Mucosa of rectum (tissue), 2 donors: ENCODE measurements around the gene LRRC8C.

Experiments
- H3K27ac ChIP-seq, 2 donors: one replicate each; pipeline ENCODE4 v1.7.0; 2013; ENCODE audit warnings: inconsistent platforms in 2 of 2, low read depth in 2 of 2, low read length in 2 of 2
- H3K27me3 ChIP-seq, 2 donors: one replicate each; pipeline ENCODE4 v1.7.0; 2013; ENCODE audit warnings: low read length in 2 of 2; ENCODE audit not compliant: control insufficient read depth in 2 of 2, insufficient read depth in 2 of 2
- H3K36me3 ChIP-seq, 2 donors: one replicate each; pipeline ENCODE4 v1.7.0; 2013; ENCODE audit warnings: low read length in 2 of 2; ENCODE audit not compliant: control insufficient read depth in 2 of 2, insufficient read depth in 2 of 2
- H3K4me1 ChIP-seq, 2 donors: one replicate each; pipeline ENCODE4 v1.7.0; 2013; ENCODE audit warnings: low read length in 2 of 2, mild to moderate bottlenecking in 1 of 2; ENCODE audit not compliant: control insufficient read depth in 2 of 2, insufficient read depth in 2 of 2
- H3K4me3 ChIP-seq, 2 donors: one replicate each; pipeline ENCODE4 v1.7.0; 2013; ENCODE audit warnings: low read length in 2 of 2
- H3K9ac ChIP-seq, 2 donors: one replicate each; pipeline ENCODE4 v1.7.0; 2013; ENCODE audit warnings: low read length in 2 of 2, low read depth in 1 of 2, mild to moderate bottlenecking in 1 of 2
- H3K9me3 ChIP-seq, 2 donors: one replicate each; pipeline ENCODE4 v1.7.0; 2013; ENCODE audit warnings: low read length in 2 of 2; ENCODE audit not compliant: control insufficient read depth in 2 of 2
- donor health status: healthy.
- donor health status: Normal muscosa, but diverticular disease.

Gene LRRC8C

DNA sequence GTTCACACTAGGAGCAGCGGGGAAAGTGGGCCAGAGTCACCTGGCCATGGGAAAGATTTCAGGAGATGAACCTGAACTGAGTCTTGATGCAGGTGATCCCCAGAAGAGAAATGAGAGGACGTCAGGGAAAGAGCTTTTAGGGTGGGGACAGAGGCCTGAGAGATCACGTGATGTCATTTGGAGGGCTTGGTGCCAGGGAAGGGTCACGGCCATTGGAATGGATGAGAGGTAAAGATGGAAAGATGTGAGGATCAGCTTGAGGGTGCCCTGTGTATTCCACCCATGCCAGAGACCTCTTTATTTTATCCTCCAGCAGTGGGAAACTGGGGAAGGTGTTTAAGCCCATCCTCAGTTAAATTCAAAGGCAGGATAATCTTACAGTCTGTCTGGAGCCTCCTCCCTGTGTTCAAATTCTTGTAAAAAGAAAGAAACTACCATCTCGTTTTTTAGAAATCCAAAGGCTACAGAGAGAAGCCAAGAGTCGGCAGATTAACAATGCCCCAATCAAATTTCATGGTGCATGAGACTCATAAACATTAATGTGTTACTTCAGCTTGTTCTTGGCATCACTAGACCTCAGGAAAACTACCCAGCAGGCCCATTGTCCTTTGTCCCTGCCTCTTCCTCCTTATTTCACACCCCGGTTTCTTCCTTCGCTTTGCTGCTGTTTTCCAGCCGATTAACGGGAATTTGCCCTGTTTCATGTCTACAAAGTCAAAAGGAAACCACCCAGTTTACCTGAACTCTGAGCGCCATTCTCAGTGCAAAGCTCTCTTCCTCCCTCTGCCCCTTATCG is 94.8 kb downstream of the LRRC8C start:
- Histone ChIP-seq H3K36me3 (no peaks in the 10 kb centered on the region), H3K9me3 (no peaks in the 10 kb centered on the region), H3K27ac (no peak overlapping the region), H3K27me3 (no peaks in the 10 kb centered on the region), H3K4me1 (no peaks in the 10 kb centered on the region), H3K9ac (no peak overlapping the region), H3K4me3 (no peak overlapping the region)

- H3K4me1 ChIP-seq, result no peaks in the 10 kb centered on the region
- H3K9me3 ChIP-seq, result no peaks in the 10 kb centered on the region
- H3K36me3 ChIP-seq, result no peaks in the 10 kb centered on the region
- no peak overlapping the region for H3K27ac ChIP-seq
- H3K27me3 ChIP-seq, result no peaks in the 10 kb centered on the region
- no peak overlapping the region for H3K9ac ChIP-seq
- H3K4me3 ChIP-seq, result no peak overlapping the region
Observed at GRCh38 chr1:89728381-89728780, 95.5 kb downstream of the LRRC8C start.

- Histone ChIP-seq H3K4me3 (no peak overlapping the region), H3K9ac (no peak overlapping the region), H3K9me3 (no peaks in the 10 kb centered on the region), H3K4me1 (no peaks in the 10 kb centered on the region), H3K27me3 (no peaks in the 10 kb centered on the region), H3K27ac (no peak overlapping the region), H3K36me3 (no peaks in the 10 kb centered on the region)
Observed at GRCh38 chr1:89732206-89732605, 99.3 kb downstream of the LRRC8C start.

- Histone ChIP-seq H3K4me3 (no peak overlapping the region), H3K27ac (no peak overlapping the region), H3K9ac (no peak overlapping the region), H3K9me3 (no peaks in the 10 kb centered on the region), H3K36me3 (no peaks in the 10 kb centered on the region), H3K27me3 (no peaks in the 10 kb centered on the region), H3K4me1 (no peaks in the 10 kb centered on the region)
Observed at GRCh38 chr1:89732643-89733222, 99.8 kb downstream of the LRRC8C start.

DNA sequence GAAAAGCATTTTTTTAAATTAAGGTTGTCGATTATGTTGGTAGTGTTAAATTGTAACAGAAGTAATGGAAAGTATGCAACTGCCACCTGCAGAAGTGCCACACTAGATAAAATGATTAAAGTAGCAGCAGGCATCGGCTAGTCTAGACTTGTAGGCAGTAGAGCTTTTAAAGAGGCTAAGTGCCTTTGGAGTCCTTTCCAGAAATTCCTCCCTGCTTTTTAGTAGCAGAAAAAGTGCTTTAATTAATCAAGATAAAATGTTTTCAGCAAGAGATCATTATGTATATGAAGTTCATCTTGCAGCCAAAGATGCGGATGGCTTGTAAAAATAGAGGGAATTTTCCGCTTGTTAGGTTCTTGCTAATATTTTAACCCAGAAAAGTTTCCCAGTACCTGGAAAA is 100.8 kb downstream of the LRRC8C start:
- no peak overlapping the region for H3K4me3 ChIP-seq
- H3K27me3 ChIP-seq, result no peaks in the 10 kb centered on the region
- no peaks in the 10 kb centered on the region for H3K36me3 ChIP-seq
- no peak overlapping the region for H3K27ac ChIP-seq
- no peaks in the 10 kb centered on the region for H3K9me3 ChIP-seq
- H3K4me1 ChIP-seq, result no peaks in the 10 kb centered on the region
- no peak overlapping the region for H3K9ac ChIP-seq

- H3K9me3 ChIP-seq, result no peaks in the 10 kb centered on the region
- no peaks in the 10 kb centered on the region for H3K27me3 ChIP-seq
- no peak overlapping the region for H3K9ac ChIP-seq
- no peaks in the 10 kb centered on the region for H3K36me3 ChIP-seq
- no peak overlapping the region for H3K27ac ChIP-seq
- H3K4me3 ChIP-seq, result no peak overlapping the region
- H3K4me1 ChIP-seq, result no peaks in the 10 kb centered on the region
Observed at GRCh38 chr1:89734442-89734841, 101.5 kb downstream of the LRRC8C start.

GRCh38 chr1:89735479-89735878 is 102.6 kb downstream of the LRRC8C start:
- Histone ChIP-seq H3K9ac (no peak overlapping the region), H3K27ac (no peak overlapping the region), H3K4me1 (no peaks in the 10 kb centered on the region), H3K9me3 (no peaks in the 10 kb centered on the region), H3K36me3 (no peaks in the 10 kb centered on the region), H3K27me3 (no peaks in the 10 kb centered on the region), H3K4me3 (no peak overlapping the region)

DNA sequence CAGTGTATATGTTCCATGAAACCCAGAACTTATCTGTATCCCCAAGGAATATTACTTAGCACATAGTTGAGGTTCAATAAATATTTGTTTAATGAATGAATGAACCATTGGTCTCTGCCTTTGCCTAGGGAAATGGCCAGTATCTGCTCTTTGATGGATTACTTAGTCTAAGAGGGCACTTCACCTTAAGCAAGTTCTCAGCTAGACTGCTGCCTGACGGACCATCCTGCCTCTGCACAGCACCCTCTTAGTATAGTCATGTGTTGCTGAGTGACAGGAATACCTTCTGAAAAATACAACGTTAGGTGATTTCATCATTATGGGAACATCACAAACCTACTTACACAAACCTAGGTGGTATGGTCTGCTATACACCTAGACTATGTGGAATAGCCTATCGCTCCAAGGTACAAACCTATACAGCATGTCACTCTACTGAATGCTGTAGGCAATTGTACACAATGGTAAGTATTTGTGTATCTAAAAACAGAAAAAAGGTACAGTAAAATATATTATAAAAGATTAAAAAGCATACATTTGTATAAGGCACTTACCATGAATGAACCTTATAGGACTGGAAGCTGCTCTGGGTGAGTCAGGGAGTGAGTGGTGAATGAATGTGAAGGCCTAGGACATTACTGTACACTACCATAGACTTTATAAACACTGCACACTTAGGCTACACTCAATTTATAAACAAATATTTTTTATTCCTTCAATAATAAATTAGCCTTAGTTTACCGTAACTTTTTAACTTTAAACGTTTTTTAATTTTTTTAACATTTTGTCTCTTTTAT is 104.2 kb downstream of the LRRC8C start:
- H3K36me3 ChIP-seq, result no peaks in the 10 kb centered on the region
- H3K9ac ChIP-seq, result no peak overlapping the region
- no peaks in the 10 kb centered on the region for H3K27me3 ChIP-seq
- no peaks in the 10 kb centered on the region for H3K4me1 ChIP-seq
- no peak overlapping the region for H3K4me3 ChIP-seq
- H3K9me3 ChIP-seq, result no peaks in the 10 kb centered on the region
- H3K27ac ChIP-seq, result no peak overlapping the region

DNA sequence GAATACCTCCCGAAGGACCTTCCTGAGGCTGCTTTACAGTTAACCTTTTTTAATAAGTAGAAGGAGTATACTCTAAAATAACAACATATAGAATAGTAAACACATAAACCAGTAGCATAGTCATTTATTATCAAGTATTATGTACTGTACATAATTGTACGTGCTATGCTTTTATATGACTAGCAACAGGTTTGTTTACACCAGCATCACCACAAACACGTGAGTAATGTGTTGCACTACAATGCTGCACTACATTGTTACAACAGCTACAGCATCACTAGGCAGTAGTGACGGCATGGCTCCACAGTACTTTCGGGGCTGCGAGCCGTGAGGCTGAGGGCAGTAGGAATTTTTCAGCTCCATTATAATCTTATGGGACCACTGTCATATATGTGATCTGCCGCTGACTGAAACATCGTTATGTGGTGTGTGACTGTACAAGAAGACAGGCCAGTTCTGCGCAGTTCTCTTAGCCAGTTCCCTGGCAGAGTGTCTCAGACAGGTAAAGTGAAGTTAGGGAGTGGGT is 105.1 kb downstream of the LRRC8C start:
- H3K9ac ChIP-seq, result no peak overlapping the region
- H3K27me3 ChIP-seq, result no peaks in the 10 kb centered on the region
- H3K4me3 ChIP-seq, result no peak overlapping the region
- no peak overlapping the region for H3K27ac ChIP-seq
- H3K36me3 ChIP-seq, result no peaks in the 10 kb centered on the region
- no peaks in the 10 kb centered on the region for H3K4me1 ChIP-seq
- no peaks in the 10 kb centered on the region for H3K9me3 ChIP-seq
